HG03066 (cell line): Measurements from ENCODE around the gene TEPSIN.

Experiments
- ATAC-seq: cut with Tn5 transposase; IDR thresholded peaks from one replicate; pipeline ENCODE4 v1.9.1; 2021; ENCODE audit warnings: low read depth; ENCODE audit not compliant: unreplicated experiment

Gene TEPSIN

DNA sequence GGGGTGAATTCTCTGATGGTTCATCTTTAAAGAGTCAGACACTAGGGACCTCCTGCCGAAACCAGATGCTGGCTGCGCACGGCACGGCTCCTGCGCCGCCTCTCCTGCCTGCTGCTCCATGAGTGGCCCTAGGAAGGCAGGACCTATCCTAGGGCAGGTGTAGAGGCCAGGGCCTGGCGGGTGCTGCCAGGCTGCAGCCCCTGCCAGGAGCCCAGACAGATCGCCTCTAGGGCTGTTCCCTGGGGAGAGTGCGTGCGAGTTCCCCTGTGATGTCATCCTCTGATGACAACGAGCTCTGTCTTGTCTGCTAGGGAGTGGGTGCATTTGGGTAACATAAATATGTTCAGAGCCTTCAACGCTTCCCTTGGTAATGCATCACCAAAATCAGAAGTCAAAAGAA, 32.4 kb upstream of the TEPSIN start:
- ATAC-seq, result no peak

DNA sequence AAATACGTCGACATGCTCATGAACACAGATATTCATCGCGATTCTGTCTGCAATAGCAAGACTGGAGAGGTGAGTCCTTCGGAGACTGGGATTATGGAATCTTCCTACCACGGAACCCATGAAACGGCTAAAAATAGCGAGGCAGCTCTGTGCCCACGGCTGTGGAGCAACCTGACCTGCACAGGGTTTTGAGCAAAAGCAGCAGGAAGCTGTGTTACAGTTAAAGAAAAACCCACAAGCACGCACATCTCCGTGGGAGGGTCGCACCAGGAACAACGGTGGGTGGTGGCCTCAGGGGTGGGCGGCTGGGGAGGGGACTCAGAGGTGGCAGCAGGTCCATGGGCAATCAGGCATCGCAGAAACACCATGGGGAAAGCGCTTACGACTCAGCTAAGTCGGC, 31.4 kb upstream of the TEPSIN start:
- no peak for ATAC-seq

DNA sequence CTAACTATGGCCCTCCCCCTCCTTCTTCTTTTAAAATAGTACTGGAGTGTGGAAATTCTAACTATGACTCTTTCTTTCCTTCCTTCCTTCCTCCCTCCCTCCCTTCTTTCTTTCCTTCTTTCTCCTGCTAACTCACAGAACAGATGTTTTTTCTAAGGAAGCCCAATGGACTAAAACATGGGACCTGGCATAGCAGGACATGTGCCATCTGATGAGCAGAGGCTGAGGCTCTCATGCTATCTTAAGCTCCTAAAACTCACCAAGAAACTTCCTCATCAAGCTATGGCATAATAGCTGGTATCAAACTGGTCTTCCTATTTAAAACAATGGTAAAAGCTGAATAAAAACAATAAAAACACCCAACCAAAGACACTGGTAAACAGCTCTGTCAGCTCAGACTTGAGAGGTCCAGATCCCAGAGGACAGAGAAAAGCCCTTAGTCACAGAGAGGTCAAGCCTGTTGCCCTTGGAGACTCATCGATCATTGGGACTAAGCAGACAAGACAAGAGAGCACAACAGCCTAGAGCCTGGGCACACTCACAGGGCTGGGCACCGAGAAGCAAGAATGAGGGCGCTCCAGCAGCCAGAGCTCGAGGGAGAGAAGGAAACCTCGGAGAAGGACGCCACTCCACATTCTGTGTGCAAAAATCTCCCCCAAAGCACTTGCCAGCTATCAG, 28.7 kb upstream of the TEPSIN start:
- ATAC-seq, result no peak

DNA sequence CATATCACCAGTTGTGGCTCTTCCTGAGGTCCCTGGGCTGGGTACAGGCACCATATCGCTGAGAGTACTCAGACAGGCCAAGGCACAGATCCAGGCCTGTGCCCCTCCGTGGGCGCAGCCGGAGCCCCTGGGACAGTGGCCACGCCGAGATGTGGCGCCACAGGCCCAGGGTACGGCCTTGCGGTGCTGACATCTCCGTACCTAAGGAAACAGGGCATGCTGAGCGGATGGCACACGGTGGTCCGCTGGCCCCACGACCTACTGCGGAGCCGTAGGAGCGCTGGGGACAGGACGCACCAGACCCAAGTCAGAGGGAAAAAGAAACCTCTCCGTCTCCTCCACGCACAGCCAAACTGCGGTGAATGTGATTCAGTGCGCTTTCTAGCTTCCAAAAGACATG, 26.7 kb upstream of the TEPSIN start:
- no peak for ATAC-seq

DNA sequence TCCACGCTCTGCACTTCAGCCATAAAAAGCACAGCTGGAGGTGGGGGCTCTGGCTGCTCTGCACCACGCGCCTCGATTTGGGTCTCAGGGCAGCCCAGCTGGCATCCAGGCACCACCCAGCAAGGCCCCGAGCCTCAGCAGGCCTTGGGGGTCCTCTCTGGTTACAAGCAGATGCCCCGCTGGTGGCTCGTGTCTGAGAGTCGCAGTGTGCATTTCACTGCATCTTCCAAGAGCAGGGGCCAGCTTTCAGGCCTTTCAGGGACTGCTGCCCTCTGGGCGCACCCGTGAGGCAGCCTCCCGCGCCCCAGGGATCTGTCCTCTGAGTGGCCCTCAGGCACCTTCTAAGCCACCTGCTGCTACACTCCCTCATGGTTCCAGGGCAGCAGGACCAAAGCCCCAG, 25.8 kb upstream of the TEPSIN start:
- ATAC-seq, result no peak

DNA sequence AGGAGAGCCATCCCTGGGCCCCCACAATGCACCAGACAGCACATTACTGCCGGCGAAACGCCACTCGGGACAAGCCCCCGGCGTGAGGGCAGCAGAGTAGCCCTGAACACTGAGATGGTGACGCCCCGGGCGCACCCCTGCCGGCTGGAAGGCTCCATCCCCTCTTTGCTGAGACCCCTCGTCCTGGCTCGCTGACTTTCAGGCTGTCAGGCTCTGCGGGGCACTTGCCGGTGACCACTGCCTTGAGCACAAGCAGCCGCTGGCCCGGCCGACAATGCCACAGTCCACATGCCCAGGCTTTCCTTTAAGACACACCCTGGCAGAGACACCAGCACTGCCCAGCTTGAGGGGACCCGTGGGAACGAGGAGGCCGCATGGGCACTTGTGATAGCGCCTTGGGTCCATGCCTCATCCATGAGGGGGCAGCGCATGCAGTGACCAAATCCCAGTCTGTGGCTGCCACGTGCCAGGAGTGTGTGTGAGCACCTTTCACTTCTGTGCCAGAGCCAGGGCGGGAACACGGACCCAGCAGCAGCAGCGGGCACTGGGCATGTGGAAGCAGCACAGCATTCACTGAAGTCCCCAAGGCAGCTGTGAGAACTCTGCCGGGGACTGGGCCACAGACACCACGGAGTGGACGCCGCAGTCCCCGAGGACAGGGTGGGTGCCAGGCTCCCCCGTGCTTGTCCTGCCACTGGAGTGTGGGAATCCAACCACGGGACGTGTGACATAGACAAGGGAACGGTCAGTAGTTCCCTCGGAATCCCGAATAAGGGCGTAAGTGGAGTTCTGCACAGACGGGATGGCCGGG, 24.7 kb upstream of the TEPSIN start:
- ATAC-seq, result no peak

DNA sequence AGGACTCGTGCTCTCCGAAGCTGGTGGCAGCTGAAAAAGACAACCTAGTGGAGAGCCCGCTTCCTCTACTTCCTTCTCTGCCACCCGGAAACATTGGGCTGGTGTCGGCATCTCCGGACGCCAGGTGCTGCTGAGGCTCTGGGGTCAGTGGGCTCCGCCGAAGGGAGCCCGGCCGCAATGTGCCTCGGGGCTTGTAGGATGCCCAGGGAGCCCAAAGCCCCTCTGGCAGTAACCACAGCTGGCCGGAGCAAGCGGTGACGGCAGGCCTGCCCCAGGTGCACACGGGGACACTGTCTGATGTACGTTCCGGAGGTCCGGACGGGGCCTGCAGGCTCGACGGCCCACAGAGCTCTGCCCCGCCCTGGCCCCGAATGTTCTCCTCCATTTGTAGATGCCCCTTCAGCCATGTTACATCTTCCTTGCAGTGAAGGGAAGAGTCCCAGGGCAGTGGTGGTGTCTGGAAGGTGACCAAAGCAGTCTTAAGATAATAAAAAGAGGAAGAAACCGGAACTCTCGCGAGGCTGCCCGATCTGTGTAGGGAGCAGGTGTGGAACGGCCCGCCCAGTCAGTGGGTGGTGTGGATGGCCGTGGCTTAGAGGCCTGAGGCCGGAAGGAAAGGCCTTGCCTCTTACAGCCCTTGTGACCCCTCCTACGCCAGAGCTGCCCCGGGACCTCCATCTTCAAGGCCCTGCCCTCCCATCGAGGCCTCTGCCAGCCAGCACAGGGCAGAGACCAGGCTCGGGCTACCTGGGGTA, 22.9 kb upstream of the TEPSIN start:
- no peak for ATAC-seq

DNA sequence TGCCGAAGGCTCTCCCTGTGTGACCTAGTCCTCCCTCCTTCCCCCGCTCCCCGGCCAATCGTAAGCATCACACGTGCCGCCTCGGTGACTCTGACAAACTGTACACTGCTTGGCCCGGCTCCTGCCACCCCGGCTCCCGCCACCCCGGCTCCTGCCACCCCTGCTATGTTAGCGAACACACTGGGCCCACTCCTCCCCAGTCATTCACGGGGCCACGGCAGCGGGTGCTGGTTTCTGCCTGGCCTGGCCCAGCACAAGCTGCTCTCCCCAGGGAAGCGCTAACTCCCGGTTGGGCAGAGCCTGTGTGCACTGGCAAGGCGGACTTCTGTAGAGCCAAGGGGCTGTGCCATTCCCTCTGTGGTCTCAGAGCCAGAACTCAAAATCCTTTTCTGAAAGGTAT, 22.2 kb upstream of the TEPSIN start:
- no peak for ATAC-seq

DNA sequence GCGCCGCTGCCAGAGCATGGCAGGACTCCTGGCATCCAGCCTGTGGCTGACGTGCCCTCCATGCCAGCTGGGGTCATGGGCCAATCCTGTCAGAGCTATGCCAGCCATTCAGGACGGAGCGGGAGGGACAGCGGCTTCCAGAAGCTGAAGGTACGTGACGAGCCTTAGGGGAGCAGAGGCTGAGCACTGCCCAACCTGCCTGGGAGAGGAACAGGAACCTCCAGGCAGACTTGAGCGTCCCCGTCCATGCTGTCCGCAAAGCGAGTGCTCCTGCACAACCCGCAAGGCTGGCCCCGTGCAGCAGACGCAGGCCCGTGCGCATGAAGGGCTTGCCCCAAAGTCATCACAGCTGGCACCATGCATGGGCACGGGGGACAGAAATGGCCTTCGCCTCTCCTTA, 21.8 kb upstream of the TEPSIN start:
- ATAC-seq, result no peak

DNA sequence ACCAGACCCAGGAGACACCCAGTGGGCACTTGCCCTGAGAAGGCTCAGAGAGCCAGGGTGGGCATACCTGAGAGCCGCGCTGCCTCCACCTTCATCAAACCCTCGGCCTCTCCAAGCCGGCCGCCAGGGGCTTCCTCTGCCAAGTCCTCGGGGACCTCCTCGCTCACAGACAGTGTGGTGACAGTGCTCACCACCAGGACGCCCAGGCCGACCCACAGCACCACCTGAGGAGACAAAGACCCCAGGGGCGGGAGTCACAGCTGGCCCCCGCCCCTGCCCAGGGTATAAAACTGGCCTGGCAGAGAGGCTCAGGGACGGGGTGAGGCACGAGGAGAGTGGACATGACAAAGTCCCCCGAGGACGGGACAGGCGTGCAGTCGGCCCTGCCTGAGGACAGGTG, 21.3 kb upstream of the TEPSIN start:
- no peak for ATAC-seq

DNA sequence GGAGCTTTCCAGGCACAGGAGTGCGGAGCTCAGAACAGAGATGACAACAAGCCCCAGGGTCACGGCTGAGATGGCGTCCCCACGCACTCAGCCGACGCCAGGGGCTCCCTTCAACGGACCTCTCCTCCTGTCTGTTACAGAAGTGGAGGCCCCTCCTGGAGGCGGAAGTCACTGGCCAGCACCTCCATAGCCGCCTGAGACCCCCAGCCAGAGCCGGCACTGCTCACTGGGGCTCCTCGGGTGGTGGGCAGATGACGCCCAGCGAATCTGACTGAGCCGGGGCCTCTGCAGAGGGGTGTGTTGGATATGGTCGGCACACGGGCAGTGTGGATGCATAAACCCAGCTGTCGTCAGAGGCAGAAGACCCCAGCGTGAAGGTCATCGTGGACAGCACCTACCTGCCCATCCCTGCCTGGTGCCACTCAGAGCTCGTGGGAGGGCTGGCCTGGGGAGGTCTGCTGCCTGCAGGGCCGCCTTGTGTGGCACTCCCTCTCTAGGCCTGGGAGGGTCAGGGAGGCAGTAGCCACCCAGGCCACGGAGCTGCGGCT, 20.3 kb upstream of the TEPSIN start:
- ATAC-seq, result no peak

DNA sequence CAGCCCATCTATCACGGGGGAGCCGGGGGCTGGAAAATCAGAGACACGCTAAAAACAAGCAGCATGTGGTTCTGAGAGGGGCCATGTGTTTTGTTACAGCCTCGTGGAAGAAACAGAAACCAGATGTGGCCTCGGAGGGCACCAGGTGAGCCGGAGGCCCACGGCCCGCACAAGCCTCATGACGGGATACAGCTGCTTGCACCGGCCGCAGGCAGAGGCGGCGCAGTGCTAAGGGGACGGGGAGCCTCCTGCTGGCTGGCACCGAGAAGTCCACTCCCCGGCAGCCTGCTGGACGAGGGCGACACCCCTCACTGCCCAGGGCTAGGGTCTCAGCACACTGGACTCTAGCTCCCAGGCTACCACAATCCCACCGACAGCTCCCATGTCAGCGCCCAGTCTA, 19.4 kb upstream of the TEPSIN start:
- no peak for ATAC-seq

DNA sequence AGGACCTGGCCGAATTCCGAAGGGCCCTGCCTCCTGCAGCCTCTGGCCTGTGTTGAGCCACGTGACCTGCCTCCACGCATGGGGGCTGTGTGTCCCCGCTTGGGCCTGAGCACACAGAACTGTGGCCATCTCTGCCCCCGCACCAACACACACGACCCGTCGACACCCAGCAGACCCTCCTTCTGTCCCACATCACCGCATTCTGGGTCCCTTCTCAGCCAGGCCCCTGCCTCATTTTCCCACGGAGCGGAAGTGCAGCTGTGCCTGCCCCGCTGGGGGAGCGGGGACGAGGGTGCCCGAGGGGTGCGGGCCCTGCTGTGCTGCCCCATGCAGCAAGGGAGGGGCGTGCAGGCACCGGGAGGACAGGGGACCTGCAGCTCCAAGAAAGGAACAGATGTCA, 18.7 kb upstream of the TEPSIN start:
- ATAC-seq, result no peak

DNA sequence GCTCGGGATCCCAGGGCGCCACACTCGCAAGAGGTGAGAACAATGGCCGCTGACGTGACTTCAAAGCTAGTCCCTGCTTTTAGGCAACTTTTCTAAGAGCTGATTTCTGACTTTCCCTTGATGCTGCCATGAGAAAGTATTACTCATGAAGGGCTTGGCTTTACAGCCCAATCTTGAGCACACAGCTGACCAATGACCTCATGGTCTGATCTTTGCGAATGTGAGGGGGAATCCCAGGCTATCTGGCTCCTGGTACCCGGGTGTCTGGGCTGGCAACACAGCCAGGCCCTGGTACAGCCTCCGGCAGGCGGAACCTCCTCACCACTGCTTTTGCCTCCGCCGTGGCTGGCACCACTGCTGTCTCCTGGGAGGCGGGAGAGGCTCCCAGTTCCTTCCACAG, 17.8 kb upstream of the TEPSIN start:
- ATAC-seq, result no peak

DNA sequence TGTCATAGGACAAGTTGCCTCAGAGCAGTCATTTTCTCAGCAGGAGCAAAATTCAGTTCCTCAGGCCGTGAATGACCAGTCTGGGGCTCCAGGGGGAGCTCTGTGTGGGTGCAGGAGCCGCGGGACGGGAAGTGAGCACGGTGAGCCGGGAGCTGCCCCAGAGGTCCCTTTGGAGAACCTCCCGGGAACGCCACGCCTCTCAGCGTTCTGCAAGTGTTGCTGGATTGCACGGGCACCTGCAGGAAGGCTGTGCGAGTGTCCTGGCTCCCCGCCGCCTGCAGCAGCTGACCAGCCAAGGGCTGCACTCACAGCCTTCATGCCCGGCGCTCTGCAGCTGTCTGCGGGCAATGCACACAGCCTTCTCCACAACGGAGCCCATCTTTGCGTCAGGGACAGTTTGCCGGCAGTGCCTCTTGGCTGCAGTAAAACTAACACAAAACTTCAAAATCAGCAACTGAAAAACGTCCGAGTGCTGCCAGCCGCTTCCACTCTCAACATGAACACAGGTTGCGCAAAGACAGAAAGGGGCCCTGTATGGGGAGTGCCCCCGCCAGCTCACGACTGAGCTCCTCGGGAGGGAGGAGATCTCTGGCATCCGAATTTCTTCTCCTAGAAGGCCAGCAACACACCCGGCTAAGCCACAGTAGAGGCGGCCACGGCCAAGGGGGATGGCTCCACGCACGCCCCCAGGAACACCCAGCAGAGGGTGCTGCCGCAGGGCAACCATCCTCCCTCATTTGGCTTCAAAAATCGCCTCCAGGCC, 16.3 kb upstream of the TEPSIN start:
- no peak for ATAC-seq

DNA sequence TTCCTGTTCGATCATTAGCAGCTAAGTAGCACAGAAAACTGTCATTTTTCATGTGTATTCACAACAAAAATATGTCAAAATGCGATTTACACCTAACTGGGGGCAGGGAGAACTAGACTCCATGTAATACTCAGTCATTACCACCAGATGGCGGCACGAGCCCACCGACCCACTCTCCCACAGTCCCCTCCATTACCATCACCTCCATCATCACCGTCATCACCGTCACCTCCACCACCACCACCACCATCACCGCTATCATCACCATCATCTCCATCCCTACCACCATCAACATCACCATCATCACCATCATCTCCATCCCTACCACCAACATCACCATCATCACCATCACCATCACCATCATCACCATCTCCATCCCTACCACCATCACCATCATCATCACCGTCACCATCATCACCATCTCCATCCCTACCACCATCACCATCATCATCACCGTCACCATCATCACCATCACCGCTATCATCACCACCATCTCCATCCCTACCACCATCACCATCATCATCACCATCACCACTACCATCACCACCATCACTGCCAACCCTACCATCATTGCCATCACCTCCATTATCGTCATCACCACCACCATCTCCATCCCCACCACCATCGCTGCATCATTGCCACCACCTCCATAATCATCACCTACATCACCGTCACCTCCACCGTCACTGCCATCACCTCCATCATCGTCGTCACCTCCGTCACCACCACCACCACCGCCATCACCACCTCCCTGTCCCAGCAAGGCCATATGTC, 14.7 kb upstream of the TEPSIN start:
- ATAC-seq, result no peak

DNA sequence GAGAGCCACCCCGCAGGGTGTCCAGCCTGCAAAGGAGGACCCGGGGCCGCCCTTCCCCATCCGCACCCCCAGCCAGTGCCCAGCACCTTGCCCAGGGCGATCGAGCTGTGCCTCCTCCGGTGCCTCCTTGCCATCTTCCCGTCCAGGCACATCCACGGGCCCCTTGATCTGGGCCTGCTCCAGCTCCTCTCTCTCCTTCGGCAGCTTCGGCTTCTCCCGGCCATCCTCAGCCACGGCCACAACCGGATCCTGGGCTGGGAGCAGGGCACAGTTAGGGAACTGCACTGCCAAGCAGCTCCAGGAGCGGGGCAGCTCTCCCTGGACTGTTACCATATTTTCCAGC, 14.1 kb upstream of the TEPSIN start:
- no peak for ATAC-seq

DNA sequence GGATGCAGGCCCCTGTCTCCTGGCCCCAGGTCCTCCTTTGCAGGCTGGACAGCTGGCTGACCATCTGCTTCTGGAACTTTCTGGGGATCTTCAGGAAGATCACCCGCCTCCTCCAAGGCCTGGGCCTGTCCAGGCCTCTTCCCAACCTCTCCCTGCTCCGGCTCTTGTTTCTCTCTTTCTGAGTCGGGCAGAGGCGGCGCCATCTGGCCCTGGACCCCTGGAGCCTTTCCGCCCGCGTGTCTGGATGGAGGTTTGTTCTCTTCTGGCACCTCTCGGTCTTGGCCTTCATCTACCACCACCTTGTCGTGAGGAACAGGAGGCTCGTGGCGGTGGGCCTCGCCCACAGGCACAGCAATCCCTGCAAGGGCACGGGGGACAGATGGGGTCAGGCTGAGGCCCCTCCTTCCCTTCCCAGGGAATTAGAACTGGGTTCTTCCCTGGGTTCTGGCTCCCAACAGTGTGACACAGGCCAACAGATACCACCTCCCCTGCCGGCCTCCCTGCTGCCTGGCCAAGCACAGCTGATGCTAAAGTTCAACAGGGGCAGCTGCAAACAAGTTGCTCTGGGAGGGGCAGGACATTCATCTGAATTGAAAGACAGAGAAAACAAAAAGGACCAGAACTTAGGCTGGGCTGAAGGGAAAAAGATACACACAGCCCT, 13.6 kb upstream of the TEPSIN start:
- ATAC-seq, result no peak

DNA sequence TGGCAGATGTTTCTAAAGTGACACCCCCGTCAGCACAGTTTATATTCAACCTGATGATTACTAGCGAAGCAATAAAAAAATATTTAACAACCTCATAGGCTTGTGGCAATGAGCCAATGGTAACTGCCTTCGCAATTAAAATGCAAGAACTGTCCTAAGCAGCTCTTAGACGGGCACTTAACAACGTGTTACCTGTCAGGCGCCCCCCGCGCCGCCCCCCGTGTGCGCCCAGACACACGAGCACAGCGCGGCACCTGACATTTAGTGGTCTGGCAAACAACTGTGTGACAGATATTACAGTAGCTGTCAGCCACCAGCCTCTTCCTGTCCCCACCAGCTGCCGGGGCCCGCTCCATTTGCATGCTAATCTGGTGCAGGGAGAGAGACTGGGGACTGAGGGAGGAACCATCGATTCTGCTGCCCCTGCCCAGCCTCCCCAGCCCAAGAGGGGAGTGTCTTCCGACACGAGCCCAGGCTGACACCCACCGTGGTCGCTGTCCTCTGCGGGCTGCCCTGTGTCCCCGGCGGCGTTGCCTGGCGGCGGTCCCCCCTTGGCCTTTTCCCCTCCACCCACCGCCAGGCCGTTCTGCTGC, 12.9 kb upstream of the TEPSIN start:
- ATAC-seq, result no peak
